Pulmonary artery endothelial cell (primary cell): Measurements from ENCODE around the gene CUL1. TPM values are rescaled to one million over a fixed set of nuclear protein-coding genes. Genes with fewer than 3 reads are reported as not detected.
"Not testable (repeated sequence)": the region's sequence is repeated elsewhere in the genome, so short reads cannot be mapped to it uniquely, and the experiment has no call there.

Experiments used
- DNase-seq: peaks from one replicate; pipeline ENCODE4 v3.0.0-alpha.2; 2011; ENCODE audit warnings: low read depth, low spot score
- total RNA-seq: library from RNA; depleted of rRNA; stranded (reverse); fragments of >200 nt; gene quantifications from 2 replicates; pipeline ENCODE4 v1.2.3, GENCODE V29; 2014

Gene CUL1
- total RNA-seq, 1 donor from 2014 or later = 56.3 TPM

DNA sequence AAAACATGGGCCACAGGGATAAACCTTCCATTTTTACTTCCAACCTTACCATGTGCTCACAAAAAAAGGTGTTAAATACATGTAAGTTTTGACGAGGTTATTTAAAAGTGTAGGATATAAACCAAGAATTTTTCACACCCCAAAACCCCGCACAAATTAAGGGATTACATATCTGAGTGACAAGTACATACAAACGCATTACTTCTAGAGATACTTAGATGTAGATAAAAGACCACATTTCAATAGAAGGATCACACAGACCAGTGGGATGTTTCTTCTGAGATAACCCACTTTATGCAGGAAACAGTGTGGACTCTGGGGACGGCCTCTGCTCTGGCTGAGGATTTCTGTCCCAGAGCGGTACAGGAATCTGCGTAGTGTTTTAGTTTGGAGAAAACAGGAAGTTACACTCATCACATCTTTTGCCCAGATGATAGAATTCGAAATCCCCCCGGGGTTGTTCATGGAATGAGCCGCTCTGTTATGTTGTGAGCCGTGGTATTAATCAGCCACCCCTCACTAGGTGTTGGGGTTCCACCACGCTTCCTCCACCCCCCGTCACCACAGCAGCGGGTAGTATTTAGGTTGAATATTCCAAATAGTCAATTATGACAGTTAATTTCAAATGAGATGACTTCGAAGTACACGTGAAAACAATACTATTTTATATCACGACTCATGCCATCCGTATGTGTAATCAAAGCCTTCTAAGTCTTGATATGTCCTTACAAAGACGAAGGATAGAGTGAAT is 1.3 kb upstream of the CUL1 start:
- DNase-seq = peak; percentile 29

DNA sequence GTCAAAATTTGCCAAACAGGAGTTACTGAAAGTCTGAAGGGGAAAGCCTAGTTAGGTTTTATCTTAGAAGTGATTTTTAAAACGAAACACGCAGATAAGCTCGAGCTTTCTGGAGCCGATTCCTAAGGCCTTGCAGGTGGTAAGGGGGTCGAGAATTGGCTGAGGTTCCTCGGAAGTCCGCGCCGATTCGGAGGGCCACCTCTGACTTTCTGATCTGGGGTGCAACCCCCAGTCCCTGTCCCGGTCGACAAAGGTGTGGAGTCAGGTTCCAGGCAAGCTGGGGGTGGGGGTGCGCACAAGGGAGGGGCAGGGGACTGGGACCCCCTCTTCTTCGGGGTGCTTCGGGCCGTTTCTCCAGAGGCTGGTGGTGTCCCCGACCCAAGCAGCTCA is 701 bp upstream of the CUL1 start:
- DNase-seq = no peak

GRCh38 chr7:148699024-148699781 is 500 bp downstream of the CUL1 start:
- DNase-seq = no peak

DNA sequence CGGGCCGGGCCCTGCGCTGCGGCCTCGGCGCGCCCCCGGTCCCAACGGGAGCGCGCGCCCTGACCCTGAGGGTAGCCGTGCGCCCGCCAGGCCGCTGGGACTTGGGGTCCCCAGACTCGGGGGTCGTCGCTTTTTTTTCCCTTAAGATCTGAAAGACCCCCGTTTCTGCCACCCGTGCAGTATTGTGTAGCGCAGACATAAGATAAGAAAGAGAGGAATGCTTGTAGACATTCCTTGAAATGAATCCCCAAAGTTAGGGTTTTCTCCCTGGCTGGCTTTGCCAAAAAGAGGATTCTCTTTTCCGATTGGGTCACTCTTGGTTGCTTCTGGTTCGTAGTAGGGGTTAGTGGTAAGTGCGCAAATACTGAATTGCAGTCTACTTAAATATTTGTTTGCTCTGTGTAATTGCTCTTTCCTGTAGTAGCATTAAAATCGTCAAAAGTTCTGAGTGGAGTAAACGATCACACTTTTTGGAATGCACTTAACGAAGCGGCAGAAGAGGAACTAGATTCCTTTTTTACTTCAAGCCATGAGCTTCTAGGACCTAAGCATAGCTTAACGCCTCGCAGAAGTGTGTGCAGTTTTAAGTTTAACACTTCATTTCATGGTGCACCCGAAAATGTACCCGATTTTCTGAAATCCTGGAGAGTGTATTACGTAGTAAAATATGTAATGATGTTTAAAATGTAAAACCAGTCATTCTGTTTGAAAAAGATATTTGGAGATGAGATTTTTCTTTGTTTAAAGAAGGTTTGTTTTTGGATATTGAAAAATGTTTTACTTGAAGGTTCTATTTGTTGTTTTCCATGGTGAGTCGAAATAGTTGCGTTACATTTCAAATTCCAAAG is 1.3 kb downstream of the CUL1 start:
- no peak for DNase-seq

GRCh38 chr7:148700661-148701064 is 2.0 kb downstream of the CUL1 start:
- DNase-seq = no peak

GRCh38 chr7:148701414-148701813 is 2.7 kb downstream of the CUL1 start:
- DNase-seq = no peak

- DNase-seq = no peak
These were observed 4.4 kb downstream of the CUL1 start for GRCh38 chr7:148702876-148703670.

- not testable (repeated sequence) for DNase-seq
These were observed 4.9 kb downstream of the CUL1 start for GRCh38 chr7:148703671-148703962.

- DNase-seq = no peak
These were observed 5.5 kb downstream of the CUL1 start for GRCh38 chr7:148704189-148704588.

- no peak for DNase-seq
These were observed 6.3 kb downstream of the CUL1 start for GRCh38 chr7:148704970-148705369.

- no peak for DNase-seq
These were observed 7.7 kb downstream of the CUL1 start for GRCh38 chr7:148706368-148706767.

- no peak for DNase-seq
These were observed 9.6 kb downstream of the CUL1 start for GRCh38 chr7:148708026-148708885.

DNA sequence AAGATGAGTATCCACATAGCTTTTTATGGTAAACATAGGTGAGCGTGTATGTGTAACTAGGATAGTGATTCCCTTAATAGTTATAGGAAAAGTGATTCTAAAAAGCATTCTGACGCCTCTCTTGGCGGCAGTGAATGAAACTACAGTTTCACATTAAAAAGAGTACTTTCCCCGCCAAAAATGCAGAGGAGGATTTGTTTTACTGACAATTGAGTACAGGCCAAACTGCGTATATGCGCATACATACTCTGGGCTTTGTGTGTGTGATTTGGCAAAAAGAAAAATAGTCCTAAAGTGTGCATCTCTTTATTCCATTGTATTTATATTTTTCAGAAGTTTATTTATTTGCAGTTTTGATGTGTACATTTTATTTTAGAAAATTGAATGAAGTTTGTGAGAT is 10.3 kb downstream of the CUL1 start:
- no peak for DNase-seq

- not testable (repeated sequence) for DNase-seq
These were observed 11.7 kb downstream of the CUL1 start for GRCh38 chr7:148710426-148710825.

DNA sequence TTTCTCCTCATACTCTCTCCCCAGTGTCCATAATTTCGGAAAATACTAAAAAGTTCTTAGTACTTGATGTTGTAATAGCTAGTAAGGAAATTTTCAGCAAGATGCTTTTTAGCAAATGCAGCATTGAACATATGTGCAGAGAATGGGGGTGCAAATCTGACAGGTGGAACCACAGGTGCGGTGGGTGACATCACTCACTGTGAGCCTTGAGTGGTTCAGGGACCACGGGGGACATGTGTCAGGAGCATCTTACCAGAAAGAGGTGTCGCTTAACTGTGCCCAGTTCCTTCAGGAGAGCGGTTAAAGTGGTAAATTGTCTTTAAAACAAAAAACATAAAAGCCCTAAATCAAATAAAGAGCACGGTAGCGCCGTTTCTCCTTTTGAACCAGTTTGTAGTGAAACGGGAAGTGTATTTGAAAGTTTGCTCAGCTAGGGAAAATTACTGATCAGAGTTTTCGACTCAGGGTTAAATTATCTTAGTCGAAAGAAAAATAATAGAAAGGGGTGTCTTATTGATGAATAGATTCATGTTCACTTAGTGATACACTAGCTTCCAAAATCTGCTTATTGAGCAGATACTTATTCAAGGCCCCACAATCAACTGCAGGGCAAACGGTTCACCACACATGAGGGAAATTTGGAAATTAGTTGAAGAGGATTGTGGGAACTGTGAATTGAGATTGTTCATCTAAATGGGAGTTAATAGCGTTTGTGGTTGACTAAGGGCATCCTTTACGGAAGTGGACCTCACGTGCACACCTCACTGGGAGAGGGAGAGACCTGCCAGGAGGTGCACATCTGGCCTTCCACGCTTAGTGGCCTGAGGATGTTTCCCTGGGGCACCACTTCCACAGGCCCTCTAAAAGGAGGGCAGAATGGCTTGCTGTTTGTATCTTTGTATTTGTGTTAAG is 12.7 kb downstream of the CUL1 start:
- DNase-seq = no peak

DNA sequence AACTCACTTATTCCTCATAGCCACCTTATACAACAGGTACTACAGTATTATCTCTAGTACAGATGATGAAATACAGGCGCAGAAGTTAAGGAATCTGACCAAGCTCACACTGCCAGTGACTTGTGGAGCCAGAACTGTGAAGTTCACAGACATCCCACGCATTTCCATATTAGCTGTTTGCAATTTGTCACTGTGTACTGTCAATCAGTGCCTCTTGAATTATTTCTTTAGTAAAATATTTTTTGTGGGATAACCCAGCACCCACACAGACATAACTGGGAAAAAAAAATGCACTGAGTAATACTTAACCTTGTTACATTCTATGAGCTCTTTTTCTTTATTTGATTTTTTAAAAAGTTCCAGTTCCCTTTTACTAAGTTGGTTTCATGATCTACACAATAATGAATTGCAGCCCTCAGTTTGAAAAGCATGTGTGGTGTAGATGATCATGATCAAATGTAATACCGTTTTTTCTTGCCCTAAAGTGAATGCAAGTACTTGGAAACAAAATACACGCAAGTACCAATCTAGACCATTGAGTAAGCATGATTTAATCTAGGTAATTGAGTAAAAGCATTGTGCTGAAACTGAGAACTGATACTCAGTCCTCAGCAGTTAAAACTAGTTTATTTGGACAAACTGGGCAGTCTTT is 14.1 kb downstream of the CUL1 start:
- DNase-seq = no peak

- DNase-seq = no peak
These were observed 15.8 kb downstream of the CUL1 start for GRCh38 chr7:148714498-148714897.

- no peak for DNase-seq
These were observed 16.3 kb downstream of the CUL1 start for GRCh38 chr7:148715027-148715426.

DNA sequence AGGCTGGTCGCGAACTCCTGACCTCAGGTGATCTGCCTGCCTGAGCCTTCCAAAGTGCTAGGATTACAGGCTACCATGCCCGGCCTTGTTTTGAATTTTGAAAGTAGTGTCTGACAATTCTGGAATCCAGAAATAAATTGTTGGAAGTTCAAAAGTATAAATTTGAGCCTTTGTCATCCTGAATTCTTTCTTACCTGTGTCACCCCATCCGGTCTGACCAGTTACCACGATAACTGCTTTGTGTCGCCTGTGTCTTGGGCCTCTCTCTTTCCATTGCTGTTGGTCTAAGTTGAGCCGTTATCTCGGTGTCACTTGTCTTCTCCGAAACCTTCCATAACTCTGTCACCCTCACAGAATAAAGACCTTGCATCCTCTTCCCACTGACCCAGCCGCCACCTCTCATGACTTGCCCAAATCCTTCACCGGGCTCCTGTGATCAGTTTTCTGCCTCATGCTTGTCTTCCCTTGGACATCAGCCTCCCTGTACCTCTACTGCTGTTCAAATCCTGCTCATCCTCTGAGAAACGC is 18.6 kb downstream of the CUL1 start:
- no peak for DNase-seq
